Renal pelvis (tissue), 4 donors: Measurements from ENCODE around the gene ST6GALNAC4. TPM values are rescaled to one million over a fixed set of nuclear protein-coding genes. Genes with fewer than 3 reads are reported as not detected.
"Not testable (repeated sequence)": the region's sequence is repeated elsewhere in the genome, so short reads cannot be mapped to it uniquely, and the experiment has no call there.

Source experiments
- DNase-seq: peaks from one replicate; pipeline ENCODE4 v3.0.0-alpha.2; 2013
- polyA plus RNA-seq, 3 donors: library from polyadenylated mRNA; unstranded; fragments of 120-200 nt; gene quantifications; one replicate each; pipeline ENCODE4 v1.2.1, GENCODE V29; 2013; ENCODE audit not compliant: insufficient read length in 3 of 3

The ST6GALNAC4 gene
- polyA plus RNA-seq, 3 donors, result 13.5 to 17.2 (median 16.1) TPM

DNA sequence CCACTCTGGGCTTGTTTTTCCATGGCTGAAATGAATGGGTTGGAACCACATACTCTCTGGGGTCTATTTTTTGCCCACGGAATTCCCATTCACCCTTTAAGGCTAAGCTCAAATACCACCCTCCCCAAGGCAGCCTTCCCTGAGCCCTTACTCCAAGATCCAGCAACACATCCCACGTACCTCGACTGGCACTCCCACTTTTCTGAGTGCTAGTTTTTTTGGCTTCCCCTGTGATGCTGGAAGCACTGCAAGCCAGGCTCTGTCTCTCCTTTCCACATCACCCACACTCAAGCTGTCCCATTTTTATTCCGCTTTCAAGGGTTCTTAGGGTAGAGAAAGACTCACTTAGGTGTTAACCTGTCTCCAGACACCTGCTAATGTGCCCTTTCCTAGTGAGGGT lies 23.4 kb downstream of the ST6GALNAC4 start:
- DNase-seq, result no peak

DNA sequence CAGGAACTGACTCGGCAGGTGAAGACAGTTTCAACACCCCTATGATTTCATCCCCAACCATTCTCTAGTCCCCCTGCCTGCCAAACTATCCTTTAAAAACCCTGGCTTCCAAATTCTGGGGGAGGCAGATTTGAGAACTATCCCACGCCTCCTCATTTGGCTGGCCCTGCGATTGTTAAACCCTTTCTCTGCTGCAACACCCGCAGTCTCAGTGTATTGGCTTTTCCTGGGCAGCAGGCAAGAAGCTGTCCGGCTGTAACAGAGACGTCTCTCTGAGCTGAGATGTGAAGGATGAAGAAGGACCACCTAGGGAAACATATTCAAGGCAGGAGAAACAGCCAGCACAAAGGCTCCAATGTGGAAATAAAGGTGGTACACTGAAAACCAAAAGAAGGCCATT lies 24.0 kb downstream of the ST6GALNAC4 start:
- no peak for DNase-seq

DNA sequence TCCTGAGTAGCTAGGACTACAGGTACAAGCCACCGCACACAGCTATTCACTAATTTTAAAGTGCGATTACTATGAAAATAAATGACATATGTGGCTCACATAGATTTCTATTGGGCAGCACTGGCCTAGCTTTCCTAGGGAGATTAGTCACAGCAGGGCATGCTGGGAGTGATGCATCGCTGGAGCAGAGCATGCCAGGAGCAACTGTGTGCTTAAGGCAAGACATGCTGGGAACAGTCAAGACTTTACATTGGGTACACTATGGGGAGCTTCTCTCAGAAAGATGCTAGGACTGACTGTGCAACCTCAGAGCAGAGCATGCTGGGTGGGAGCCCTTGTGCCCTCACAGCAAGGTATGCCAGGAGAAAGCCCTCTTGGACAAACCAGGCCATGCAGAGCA lies 26.8 kb downstream of the ST6GALNAC4 start:
- no peak for DNase-seq

DNA sequence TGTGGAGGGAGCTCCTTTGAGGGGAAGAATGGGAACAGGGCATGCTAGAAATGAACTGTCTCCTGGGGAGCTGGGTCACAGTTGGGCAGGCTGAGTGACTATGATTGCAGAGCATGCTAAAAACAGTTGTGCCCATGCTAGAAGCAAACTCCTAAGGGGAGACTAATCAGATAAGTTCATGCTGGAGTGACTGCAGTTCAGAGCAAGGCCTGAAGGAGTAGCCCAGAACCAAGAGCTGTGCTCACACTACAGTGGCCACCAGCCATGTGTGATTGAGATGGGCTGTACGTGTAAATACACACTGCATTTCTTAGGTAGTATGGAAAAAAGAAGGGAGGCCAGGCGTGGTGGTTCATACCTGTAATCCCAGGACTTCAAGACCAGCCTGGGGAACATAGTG lies 29.0 kb downstream of the ST6GALNAC4 start:
- DNase-seq, result no peak

DNA sequence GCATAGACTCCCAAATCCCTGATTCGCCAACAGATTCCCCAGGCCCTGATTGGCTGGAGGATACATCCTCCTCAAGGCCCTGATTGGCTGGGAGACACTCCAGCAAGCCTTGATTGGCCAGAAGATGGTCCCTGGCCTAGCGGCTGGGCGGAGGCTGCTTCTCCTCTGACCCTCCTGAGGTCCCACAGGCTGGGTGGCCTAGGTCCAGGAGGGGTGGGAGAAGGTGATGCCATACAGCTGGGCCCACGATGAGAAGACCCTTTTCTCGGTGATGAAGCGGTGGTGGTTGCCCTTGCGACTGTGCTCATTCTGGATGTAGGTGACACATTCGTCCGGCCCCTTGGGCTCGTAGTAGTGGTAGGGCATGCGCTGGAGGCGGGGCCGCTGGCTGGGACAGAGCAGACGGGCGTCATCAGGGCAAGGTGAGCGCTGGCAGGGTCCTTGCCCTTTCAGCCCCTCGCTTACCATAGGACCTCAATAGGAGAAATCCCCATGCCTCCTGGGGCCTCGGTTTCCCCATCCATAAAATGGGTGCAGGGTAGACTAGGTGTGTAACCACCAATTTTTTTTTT lies 30.4 kb downstream of the ST6GALNAC4 start:
- no peak for DNase-seq

DNA sequence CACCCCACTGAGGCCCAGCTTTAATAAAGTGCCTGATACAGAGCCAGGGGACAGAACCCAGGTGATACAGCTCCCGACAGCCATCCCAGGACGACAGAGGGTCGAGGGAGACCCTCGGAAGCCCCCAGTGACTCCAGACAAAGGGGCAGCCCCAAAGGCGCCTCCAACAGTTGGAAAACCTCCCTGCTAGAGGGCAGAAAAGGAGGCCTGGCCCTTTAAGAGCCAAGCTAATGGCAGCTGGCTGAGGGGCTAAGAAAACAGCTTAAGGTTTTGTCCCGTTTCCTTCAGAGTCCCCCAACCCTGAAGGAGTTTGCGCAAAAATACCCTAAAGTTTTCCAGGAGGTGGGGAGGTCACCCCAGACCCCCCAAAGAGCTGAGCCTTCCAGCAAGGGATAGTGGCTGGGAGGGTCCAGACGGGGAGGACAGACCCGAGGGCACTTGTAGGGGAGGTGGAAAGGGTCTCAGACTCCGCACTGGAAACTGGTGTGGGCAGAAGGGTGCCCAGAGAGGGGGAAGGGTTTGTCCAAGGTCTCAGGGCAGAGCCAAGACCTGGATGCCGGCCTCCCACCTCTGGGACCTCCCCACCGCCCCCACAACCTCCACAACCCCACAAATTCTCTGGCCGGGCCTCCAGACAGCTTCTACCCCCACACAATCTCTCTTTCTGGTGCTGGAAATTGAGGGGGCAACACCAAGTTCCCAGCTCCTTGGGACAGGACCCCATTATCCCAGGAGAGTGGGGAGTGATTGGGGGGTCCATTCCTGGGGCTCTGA lies 31.1 kb downstream of the ST6GALNAC4 start:
- DNase-seq, result no peak

DNA sequence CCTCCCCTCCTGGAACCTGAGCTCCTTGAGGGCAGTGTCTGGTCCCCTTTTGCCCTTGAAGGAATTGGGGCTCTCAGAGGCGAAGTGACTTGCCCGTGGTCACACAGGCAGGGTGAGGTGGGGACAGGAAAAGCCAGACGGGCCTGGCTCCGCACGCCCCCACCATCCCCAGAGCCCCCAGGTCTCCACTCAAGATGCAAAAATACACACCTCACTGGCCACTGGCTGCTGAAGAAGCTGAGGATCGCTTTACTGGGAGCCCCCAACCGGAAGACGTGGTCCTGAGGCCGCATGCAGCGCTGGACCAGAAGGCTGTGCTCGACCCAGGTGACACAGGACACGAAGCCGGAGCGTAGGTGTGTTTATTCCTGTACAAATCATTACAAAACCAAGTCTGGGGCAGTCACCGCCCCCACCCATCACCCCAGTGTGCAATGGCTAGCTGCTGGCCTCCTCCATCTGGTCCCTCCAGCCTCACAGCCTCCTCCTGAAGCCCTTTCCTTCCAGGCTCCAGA lies 31.8 kb downstream of the ST6GALNAC4 start:
- DNase-seq, result no peak

DNA sequence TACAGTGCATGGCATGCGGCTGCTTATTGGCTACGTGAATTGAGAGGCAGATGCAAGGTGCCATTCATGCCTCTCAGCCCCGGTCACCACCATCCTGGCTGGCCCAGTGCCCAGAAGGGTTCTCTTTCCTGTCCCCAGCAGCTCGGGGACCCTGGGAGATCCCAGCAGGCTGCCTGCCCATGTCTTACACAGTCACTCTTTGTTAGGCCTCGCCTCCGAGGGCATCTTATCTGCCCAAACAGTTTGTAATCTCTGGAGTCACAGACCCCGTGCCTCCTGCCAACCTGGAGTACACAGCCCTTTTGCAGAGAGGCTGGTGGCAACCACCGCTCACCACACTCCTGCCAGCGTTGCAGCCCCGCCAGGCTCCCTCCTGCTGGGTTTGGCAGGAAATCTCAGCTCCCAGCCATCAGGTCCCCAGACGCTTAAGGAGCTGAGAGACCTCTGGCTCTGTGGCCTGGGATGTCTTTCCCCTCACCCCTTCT lies 32.4 kb downstream of the ST6GALNAC4 start:
- no peak for DNase-seq

DNA sequence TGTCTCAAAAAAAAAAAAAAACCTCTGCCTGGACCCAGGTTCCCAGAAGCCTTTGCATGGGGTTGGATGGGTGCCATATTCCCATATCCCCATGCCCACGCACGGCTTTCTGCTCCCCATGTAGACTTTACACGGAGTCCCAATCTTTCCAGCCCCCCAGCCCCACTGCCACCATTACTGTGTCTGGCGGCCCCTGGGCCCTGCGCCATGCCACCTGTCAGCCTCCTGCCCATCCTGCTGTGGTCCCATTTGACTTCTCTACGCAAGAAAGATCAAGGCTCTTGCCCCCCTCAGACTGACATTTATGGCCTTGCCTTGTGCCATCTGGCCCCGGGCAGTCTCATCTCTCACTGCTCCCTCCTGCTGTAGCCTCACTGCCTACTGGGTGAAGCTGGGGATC lies 32.9 kb downstream of the ST6GALNAC4 start:
- no peak for DNase-seq

DNA sequence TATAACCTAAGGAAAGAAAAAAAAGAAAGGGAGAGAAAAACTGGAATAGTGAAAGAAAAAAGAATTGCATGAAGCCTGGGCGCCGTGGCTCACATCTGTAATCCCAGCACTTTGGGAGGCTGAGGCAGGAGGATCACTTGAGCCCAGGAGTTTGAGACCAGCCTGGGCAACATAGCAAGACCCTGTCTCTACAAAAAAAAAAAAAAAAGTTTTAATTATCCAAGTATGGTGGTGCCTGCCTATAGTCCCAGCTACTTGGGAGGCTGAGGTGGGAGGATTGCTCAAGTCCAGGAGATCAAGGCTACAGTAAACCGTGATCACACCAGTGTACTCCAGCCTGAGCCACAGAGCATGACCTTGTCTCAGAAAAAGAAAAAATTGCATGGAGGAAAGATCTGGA lies 35.1 kb downstream of the ST6GALNAC4 start:
- DNase-seq, result not testable (repeated sequence)

DNA sequence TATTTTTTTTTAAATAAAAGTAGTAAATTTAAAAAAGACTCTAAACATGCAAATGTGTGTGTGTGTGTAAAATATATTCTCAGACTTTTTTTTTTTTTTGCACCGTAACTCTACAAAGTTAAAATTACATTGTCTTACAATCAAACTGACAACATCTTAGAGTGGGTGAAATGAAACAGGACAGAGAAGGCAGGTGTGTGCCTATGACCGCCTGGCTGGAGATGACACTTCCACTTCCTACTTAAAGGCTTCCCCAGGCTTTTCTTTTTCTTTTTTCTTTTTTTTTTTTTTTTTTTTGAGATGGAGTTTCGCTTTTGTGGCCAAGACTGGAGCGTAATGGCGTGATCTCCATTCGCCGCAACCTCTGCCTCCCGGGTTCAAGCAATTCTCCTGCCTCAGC lies 36.7 kb downstream of the ST6GALNAC4 start:
- no peak for DNase-seq

DNA sequence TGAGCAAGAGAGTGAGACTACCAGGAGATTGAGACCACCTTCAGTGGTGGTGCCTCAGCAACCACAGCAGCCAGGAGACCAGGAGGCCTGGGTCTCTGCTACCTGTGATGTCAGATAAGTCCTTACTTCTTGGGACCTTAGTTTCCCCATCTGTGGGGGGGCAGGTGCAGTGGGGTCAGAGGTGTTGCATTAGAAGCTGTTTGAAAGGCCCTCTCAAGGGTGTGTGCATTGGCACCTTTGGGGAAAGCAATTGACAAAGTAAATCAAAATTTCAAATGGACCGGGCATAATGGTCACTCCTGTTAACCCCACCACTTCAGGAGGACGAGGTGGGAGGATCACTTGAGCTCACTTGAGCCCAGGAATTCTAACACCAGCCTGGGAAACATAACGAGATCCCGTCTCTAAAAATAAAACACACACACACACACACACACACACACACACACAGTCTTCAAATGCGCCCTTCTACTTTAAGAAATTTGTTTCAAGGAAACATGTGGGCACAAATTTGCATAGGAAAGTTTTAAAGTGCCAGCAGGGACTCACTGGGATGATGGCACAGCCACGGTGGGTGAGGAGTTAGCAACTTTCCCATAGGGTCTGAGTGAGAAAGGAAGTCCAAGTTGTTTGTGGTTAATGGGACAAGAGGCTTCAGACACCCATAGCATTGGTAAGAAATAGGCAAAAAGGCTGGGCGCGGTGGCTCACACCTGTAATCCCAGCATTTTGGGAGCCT lies 38.0 kb downstream of the ST6GALNAC4 start:
- no peak for DNase-seq

DNA sequence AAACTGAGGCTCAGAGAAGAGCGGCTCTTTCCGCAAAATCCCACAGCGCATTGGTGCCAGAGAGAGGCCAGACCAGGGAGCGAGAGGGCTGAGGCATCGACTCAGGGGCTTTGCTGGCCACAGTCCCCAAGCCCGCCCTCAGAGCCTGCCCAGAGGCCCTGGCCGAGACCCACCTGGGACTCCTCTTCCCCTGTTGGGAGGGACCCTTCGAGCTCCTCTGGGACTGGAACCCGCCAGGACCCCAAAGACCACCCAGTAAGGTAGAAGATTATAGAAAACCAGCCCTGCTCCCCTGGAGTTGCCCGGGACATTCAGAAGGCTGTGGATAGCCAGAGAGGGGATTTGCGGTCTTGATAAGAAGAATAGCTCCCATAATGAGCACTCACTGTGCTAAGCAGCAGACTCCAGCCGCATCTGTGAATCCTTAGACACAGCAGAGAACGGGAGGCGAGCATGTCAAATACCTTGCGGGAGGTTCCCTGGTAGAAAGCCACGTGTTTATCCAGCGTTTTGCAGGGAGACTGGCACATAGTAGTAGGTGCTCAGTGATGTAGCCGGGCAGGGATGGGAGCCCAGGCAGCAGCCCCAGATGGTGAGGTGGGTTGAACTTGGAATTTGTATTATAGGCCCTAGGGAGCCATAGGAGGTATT lies 38.7 kb downstream of the ST6GALNAC4 start:
- no peak for DNase-seq

DNA sequence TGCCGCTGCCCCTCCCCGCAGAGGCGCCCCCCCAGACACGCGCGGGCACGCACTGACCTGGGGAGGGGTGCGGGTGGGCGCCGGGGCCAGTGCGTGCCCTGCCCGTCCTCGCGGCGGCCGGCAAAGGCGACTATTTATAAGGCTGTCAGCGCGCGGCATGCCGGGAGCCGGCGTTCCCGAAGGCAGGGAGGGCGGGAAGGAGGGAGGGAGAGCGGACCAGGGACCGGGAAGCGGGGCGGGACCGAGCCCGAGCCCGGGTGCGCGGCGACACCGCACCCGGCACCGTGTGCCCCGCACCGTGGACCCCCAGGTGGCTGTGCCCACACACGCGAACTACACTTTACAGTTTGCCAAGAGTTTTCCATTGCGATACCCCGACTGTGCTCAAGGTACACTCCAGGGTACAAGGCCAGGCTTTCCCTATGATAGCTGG lies 39.3 kb downstream of the ST6GALNAC4 start, which contains the start of gene AK1:
Gene AK1 (minus strand): TSS at position 110 of the 433 bp plus-strand sequence. CDS start 3,058 bp downstream, outside the sequence.
- no peak for DNase-seq

DNA sequence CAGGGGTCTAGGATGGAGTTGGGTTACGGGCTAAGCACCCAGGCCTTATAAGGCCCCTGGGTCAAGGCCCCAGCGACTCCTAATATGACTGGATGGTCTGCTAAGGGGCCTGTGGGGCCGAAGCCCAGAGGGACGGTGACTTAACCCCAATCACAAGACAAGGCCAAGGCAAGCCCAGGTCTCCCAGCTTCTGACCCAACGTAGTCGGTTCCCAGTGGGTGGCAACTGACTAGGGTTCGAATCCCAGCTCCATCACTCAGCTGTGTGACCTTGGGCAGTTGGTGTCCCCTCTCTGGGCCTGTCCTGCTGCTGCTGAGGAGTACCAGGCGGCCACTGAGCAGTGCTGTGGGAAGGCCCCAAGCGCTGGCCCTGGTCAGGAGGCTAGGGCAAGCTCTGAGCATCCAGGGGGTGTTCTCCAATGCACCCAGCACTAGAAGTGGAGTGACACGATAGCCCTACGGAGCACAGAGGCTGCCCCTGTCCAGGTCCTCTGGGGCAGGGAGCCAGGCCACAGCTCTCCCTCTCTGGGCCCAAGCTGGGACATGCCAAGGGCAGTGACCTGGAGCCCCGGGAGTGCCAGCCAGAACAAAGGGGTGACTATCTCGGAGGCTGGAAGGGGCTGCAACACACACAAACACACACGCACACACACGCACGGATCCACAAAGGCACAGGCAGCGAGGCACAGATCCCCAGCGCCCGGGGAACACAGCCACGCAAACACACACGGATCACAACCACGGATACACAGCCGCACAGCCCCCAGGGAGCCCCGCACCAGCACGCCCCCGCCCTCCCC lies 39.9 kb downstream of the ST6GALNAC4 start:
- DNase-seq, result no peak

DNA sequence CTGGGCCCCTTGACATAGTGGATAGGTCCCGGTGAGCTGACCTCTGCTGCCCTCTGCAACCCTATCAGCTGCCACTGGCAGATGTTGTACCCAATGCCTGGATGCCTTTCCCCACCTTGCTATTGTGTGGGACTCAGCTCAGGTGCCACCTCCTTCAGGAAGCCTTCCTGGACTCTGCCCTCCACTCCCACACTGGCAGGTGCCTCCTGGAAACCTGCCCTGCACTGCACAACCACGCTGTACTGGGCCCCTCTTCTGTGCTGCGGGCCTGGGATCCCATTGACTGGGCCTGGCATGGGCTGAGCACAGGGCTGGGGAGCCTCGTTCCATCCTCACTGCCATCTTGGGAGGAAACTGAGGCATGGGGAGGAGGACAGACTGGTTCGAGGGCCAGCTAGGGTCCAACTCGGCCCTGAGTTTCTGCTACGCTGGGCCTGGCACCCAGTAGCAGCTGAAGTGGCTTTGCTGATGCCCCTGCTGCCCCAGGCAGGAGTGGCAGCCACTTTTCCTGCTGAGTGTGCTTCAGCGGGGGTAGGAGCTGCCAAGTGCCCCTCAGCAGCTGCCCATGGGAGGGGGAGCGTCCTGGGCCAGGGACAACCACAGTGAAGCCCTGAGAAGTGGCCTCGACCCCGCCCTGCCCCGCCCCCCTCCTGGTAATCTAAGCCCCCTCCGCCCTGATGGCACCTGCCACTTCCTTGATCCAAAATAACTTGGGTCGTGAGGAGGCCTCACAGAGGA lies 40.6 kb downstream of the ST6GALNAC4 start:
- DNase-seq, result no peak

DNA sequence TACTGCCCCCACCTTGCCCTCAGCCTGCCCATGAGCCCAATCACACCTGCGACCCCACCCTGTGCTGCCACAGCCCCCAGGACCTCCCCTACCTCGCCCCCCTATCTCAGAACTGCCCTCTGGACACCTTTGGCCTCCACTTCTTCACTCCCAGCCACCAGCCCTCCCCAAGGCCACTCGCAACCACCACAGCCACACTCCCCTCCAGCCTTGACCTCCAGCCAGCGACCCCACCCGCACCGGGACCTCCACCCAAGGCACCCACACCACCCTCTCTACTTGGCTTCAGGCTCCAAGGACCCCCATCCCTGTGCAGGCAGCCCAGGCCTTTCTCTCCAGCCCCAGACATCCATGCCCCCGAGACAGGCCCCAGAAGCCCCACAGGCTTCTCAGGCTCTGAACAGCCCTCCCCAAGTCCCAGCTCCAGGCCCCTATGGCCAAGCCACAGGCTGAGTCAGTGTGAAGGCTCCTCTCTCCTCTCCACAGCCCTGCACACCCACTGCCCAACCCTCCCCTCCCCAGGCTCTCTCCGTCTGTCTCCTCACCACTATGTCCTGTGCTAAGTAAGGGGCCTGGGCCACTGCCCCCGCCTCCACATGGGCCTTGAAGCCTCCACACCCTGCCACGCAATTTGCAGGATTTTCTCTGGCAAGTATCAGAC lies 41.4 kb downstream of the ST6GALNAC4 start:
- DNase-seq, result no peak

DNA sequence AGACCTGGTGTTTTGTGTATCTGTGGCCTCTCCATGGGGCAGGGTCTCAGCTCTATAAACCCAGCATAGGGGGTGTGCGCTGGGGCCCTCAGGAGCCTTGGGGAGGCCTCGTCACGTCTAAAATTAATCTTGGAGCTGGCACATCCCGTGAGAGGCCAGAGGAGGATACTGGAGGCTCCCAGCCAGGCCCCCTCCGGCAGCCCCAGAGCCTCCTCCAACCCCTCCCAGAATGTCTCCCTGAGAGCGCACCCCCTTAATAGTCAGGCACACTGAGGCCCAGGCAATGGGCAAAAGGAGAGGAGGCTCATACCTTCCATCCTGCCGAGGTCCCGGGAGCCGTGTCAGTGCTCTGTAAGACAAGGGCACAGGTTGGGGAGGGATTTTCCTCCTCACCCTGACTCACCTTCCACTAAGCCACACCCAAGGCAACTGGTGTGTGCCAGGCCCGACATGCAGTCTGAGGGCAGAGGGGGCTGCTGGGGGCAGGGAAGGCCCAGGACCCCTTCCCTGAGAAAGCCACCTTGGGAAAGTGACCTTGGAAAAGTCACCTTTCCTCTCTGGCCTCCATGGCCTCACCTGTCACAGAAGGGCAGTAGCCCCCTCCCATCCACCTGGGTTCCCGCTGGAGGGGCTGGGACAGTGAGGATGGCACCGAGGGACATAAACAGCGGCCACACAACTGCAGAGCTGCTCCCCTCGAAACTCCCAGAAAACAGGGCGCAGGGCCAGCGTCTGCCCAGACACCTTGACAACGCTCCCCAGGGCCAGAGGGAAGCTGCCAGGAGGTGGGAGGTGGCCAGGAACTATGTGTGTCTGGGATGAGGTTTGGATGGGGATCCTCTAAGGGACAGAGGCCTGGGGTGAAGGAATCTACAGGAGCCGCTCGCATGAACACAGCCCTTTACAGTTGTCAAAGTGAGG lies 42.3 kb downstream of the ST6GALNAC4 start:
- no peak for DNase-seq

DNA sequence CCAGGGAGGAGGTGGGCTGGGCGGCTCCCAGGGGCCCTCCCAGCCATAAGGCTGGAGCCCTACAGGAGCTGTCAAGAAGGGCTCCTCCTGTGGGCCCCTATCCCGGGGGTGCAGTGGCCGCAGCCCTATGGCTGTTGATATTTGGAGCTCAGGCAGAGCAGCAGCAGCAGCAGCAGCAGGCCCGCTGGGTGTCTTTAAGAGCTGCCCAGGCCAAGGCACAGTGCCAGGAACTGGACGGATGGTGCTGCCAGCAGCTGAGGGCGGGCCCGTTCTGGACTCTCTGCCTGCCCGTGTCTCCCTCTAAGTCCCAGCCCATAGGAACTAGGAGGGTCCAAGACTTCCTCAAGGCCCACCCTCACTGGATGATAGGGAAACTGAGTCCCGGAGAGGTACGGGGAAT lies 43.0 kb downstream of the ST6GALNAC4 start:
- no peak for DNase-seq
